Left kidney (tissue), 2 donors: Measurements from ENCODE around the gene TRPV6. TPM values are rescaled to one million over a fixed set of nuclear protein-coding genes. Genes with fewer than 3 reads are reported as not detected.

ENCODE experiments used
- DNase-seq: peaks from one replicate; pipeline ENCODE4 v3.0.0-alpha.2; 2013
- polyA plus RNA-seq: library from polyadenylated mRNA; unstranded; fragments of 120-200 nt; gene quantifications from one replicate; pipeline ENCODE4 v1.2.1, GENCODE V29; 2013; ENCODE audit not compliant: insufficient read length

Gene TRPV6
- polyA plus RNA-seq, 1 donor: 12.3 TPM

DNA sequence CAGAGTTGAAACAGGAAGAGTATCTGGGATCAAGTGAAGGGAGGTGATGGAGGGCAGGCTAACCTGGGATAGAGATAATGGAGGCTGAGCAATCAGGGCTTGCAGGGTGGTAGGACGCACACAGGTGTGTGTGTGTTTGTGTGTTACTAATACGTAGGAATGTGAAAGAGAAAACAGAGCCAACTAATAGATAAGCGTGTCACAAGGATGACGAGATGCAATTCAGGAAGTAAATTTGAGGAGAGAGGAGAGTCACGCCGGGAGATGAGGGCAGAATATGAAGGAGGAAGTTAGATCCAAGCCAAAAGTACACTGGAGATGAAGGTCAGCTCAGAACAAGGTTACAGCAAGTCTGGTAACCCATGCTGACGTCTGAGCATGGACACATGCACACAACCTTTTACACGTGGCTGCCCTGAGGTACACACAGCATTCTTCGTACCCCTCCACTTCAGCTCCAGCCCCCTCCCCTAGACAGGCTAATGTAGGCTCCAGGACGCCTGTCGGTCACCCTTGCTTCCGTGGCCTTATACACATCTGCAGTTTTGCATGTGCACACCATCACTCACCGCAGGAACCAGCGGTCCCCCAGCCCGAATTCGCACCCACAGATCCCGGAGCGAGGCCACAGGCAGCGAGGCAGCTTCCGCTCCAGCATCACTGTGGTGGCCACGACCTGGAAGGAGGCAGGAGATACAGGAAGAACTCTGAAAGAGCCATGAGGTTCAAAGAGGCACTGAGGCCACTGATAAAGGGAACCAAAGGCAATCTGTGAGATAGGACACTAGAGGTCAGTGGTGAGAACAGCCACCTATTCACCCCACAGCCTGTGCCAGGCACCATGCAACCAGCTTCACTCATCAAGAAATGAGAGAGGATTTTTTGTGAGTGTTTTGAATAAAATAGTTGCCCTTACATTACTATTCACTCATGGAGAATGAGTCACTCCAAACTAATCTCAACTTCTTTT, 23.7 kb upstream of the TRPV6 start:
- DNase-seq: no peak

DNA sequence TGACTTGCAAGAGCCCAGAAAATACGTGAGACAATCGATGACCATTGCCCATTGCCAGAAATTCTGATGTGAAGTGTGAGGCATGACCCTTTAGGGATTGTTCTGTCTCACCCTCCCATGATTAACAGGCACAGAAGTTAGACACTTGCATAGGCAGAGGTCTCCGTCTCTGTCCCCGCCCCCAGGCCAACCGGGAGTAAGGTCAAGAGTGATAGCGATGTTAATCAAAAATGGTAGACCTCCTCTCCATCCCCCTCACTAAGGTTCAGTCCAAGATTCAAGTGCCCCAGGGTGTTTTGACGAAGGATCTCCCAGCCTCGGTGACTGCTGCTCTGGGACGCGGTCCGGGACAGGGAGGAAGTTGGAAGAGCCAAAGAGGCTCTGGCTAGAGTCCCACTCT, 22.7 kb upstream of the TRPV6 start:
- no peak for DNase-seq

DNA sequence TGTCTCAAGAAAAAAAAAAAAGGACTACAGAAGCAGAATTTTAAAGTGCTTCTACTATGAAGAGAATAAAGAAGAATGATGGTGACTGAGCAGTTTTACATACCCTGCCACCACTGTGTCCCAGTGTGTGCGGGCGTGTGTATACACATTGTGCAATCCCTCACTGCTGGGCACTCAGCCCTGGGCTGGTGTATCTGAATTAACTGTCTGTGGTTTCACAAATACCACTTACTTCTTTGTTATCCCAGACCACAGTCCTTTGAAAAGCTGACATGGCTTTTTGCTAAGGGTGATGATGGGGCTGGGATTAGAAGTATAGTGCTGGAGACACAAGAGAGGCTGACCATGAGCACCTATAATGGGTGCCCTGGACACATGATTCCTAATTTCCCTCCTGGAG, 21.1 kb upstream of the TRPV6 start:
- DNase-seq: no peak

DNA sequence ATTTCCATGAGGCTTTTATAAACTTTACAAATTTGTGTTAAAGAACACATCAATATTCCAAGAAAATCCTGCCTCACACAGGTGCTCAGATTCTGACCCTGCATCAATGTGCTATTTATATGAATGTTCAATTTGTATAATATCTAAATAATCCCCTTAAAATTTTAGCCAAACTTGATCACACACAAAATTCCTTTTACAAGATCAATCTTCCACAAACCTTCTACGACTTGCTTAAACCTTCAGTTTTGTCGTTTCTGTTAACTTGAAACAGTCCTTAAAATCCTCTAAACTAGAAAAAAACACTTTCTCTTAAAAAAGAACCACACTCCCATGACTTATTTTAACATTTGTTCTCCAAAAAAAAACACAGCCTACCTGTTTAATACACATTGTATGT, 20.2 kb upstream of the TRPV6 start:
- DNase-seq: no peak

DNA sequence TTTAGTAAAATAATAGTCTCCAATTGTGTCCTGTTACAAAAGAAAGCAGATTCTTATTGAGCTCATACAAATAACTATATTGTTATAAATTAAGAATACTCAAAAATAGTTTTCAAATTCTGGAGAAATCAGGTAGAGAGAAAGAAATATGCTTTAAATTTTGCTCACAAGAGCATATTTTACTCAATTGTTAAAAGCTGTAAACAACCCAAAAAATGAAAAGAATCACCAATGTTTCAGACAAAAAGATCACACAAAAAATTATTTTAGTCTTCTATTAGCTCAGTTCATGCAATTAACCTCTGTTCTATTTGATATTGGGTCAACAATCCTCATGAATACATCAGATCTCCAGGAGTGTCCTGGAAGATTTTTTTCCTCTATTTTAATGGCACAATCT, 18.6 kb upstream of the TRPV6 start:
- no peak for DNase-seq

DNA sequence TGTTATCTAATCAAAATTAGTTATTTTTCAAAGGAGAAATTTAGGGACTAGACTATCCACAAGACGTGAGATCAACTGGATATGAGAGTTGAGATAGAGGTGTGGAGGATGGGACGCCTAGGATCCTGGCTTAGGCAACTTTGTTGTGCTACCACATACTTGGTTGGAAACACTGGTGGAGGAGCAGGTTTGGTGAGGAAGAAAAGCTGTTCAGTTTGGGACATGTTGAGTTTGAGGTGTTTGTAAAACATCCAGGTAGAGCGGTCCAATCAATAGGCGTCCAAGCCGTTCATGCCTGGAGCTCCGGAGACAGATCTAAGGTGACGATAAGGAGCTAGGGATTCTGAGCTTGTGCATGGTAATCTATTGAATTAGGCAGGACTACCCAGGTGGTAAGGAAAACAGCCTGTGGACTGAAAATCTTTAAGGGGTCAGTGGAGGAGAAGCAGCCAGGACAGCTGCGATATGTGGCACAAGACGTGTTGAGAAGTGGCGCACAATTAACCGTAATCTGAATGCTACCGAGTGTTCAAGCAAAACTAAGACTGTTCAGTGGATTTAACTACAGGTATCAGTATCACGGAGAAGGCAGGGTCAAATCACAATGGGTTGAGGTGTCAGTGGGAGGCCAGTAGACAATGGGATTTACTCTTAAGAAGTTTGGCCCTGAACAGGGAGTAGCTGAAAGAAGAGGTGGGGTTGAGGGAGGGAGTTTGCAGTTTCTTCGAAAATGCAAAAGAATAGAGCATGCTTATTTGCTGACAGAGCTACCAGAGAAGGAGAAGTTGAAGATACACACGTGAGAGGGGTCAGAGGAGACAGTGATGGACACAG, 16.1 kb upstream of the TRPV6 start:
- no peak for DNase-seq

DNA sequence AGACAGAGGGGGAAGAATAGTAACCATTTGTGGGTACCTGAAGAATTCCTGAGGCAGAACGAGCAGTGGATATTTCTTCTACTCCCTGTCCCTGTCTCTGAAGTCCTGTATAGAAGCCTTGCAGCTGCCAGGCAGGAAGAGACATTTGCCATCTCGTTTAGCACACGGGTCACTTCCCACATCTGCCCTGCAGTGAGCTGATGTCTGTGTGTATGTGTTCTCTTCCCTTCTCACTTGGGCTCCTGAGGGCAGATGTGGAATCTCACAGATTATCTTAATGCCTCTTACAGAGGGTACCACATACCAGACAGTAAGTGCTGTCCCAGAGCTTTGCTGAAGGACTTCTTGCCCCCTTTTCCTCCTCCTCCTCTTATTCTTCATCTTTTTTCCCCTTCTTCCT, 14.1 kb upstream of the TRPV6 start:
- no peak for DNase-seq

DNA sequence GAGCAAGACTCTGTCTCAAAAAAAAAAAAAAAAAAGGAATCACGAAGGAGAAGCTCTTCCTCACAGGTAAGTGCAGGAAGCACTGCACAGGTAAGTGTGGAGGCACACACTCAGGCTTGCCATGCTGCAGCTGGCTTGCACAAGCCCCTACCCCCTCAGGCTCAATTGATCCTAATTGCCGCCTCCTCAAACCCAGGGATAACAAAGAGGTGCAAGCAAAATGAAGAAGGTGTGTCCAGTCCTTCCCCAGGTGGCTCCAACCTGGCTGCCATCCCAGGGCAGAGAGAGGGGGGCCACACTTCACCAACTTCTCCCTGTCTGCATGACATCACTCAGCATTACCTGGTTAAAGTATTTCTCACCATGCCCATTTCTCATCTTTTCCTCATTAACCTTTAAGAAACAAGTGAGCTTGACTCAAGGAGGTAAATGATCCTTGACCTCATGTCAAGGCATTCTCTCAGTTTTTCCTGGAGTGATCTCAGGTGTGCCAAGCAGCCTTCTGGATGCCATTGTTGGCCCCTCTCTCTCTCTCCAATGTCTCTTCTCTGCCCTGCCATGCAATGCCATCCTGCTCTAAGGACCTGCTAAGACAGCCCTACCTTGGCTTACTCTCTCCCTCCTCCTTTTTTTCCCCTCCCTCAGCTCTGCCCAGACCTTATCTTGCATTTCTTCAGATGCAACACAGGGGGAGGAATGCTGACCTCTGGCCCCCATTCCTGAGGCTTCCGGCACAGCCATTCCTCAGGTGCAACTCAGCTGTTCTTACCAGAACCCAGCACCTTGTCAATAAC, 13.0 kb upstream of the TRPV6 start:
- no peak for DNase-seq

DNA sequence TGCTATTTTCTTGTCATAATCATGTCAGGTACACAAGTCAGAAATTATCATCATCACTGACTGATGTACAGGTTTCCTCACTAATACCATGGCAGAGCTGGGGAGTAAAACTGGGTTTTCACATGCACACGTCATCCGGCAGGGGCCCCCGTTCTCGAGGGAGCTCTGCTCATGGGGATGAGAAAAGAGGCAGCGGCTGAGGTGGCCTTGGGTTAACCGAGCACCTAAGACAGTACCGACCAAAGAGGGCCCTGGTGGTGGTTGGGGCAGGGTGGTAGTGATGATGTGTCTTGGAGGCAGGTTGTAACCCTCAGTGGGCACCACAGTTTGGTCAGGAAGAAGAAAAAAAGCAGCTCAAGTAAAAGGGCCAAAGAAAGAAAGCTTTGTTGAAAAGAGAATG, 12.1 kb upstream of the TRPV6 start:
- DNase-seq: no peak

DNA sequence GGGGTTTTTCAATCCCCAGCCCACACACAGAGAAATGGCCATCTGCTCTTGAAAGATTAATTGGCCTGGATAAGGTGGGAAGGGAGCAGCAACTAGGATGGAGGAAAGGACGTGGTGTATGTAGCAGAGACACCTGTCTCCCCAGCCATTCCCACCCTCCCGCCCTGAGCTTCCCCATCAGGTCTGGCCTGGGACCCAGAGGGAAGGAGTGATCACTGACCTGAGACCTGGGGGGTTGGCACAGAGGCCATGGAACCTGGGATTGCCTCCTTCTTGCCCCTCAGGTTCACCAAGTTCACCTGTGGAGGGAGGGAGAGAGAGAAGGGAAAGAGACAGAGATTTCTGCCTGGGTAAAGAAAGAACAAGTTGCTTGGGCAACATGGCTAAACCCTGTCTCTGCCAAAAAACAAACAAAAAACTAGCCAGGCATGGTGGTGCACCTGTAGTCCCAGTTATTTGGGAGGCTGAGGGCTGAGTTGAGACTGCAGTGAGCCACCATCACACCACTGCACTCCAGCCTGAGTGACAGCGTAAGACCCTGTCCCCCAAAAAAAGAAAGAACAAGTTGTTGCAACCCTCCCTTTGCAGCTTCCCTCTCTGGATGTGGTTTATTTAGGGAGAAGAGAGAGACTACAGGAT, 11.3 kb upstream of the TRPV6 start:
- DNase-seq: no peak

DNA sequence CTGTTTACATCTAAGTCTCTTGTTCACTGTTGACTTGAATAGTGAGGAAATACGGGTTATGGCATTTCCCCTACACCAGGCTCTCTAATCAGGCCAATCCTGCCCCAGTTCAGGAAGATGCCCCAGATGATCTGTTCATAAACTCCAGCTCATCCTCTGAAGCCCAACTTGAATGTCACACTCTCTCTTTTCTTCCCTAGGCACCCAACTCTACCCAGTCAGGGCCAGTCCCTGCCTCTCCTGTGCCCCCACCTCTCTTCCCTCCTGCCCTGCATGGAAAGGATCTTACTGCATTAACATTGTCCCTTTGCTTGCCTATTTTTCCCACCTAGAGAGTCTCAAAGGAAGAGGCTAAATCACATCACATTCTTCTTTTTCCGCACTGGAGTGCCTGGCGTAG, 10.6 kb upstream of the TRPV6 start:
- DNase-seq: no peak

DNA sequence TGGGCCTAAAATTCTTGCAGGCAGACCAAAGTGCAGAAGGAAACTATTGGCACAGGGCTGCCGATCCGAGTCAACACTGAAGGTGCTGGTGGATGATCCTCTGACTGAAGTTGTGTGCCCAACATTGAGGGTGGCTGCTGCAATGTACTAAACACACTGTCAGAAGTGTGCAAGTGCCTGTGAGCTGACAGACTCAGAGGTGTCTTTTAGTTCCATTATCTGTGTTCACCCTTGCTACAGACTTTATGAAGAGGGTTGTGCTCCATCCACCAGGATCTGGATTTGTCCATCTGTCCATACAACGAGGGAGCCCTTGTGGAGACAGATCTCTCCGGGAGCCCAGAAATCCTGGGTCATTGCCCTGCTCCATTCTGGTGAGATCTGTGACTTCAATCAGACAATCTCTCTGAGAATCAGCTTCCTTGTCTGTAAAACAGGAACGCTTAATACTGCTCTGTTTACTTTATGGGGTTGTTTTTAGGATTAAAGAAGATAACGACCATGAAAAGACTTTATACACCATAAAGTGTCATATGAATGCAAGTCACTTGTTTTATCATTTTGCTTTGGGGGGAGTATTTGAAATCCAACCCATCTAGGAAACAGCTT, 9.5 kb upstream of the TRPV6 start:
- DNase-seq: no peak

DNA sequence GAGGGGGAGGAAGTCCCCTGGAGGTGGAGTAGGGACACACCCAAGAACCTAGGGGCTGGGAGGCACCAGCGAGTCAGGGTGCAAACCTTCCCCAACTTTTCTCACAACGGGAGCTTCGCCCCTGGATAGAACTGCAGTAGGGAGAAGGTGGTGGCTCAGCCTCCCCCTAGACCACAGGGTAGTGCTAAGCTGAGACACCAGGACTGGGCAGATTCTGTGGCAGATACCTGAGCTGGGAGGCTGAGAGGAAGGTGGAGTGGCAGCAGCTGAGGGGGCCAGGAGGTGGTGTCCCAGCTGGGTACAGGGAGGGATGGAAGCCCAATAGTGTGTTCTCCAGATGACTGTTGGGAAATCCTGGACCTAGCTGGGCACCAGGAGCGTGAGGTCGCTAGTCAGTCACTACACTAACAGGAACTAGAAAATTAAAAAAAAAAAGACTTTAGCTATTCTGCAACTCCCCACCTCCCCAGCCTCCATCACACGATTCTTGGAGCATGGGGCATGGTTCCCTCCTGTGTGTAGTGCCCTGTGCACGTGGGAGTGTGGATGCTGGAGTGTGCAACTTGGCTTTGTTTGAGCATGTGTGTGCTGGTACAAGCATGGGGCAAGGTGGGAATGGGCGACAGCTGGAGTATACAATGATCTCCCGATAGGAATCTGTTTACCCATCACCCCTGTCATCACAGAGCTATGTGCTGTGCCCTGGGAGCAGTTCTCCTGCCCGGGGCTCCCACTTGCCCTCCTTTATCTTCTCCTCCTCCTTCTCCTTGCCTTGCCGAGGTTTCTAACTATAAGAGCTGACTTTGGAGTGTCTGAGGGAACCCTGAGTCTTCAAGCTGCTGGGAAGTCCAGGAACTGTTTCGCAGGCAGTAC, 8.8 kb upstream of the TRPV6 start:
- no peak for DNase-seq

DNA sequence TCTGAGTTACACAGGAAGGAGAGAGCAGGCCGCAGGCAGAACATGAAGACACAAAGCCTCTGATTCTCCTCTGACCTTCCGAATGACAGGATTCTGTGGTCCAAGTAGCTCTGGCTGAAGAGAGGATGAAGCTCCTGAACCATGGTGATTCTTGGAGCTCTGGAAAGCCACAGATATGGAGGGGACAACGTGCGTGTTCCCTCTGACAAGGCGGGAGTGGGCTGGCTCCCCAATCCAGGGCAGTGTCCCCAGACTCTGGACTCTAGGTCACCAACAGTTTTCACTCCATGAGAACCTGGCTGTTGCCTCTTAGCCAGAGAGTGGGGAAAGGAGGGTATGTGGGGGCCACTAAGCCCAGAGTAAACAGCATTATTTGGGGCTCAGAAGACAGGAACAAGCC, 7.4 kb upstream of the TRPV6 start:
- DNase-seq: no peak

DNA sequence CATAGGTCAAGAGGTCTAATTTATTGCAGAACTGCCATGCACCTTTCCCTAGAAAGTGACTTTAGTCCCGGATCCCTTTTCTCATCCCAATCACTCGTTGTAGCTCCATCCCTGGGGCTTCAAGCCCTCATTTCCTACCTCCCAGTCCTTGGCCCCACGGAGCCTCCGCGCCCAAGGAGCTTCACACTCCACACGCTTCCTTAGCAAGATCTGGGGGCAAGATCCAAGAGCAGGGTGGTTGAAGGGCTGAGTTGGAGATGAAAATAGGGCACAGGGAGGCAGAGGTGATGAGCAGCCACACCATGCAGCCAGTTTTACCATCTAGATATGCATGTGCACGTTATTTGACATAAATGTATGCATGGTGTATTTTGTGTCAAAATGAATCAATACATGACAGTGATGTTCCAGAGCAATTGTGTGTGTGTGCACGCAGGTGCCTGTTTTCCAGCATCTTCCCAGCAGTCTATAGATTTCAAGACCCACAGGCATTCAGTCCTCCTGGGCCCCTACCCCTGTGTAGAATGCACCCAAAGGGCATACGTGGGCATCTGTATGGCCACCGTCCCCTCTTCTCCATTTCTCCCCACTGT, 6.0 kb upstream of the TRPV6 start:
- no peak for DNase-seq

DNA sequence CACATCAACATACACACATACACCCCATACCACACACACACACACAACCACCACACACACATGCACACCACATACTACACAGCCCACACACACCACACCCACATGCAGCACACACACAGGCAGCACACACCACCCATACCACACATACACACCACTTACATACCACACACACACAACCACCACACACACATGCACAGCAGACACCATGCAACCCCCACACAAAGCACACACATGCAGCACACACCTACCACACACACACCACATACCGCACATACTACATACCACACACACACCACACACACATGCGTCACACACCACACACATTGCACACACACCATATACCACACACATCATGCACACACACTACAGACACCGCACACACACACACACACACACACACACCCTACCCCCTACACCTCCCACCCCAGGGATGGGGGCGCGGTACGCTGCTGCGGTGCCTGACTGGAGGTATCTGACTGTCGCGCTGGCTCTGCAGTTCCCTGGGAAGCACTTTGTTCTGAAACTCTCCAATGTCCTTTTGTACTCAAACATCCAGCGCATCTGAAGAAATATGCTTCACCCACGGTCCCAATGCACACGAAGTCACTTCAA, 5.4 kb upstream of the TRPV6 start:
- DNase-seq: no peak

DNA sequence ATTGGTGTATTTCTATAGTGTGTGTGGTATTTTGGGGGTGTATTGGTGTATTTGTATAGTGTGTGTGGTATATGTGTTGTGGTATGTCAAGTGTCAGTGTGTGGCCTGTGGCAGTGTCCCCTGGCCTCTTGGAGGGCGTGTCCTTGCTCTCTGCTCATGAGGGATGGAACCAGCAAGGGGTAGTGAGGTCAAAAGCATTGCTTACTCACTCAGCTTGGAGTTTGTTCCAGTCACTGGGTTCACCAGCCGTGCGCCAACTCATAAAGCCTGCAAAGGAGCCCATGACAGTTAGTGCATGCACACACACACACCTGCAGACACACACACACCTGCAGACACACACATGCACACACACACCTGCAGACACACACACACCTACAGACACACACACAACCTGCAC, 4.3 kb upstream of the TRPV6 start:
- no peak for DNase-seq

DNA sequence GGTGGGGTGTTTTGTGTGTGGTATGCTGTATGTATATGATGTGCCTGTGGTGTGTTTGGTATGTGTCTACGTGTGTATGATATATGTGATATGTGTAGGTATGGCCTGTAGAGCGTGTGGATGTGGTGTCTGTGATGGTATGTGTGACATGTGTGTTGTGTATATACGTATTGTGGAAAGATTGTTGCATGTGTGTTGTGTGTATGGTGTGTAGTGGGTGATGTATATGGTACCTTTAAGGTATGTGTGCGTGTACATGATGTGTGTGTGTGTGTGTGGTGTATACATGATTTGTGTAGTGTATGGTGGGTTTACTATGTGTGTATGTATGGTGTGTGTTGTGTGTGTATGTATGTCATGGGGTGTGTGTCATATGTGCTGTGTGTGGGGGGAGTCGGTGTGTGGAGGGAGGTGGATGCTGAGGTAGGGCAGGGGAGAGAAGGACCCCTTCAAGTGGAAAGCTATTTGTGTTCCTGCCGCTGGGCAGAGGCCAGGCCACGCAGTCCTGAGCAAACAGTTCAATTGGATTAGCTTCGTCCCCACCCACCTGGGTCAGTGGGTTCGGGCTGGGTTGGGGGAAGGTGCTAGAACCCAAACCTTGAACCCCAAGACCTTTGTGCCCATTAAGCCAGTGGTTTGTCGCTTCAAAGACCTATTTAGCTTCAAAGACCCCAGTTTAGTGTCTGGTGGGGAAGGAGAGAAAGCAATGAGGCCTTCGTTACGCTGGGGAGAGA, 1.9 kb upstream of the TRPV6 start:
- no peak for DNase-seq

DNA sequence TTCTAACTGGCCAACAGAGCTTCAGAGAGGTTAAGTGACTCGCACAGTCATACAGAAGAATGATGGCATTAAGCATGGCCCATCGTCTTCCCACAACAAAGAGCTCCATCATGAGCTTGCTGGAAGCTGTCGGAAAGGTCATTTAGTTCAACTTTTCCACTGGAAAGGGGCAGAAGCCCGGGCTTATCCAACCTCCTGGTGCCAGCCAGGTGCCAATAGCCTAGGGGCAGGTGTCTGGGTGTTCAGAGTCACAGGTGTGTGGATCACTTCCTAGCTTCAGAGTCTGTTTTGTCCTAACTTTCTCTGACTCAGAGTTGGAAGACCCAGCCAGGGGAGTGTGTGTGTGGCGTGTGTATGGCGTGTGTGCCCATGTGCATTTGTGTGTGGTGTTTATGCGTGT, 1.3 kb upstream of the TRPV6 start:
- no peak for DNase-seq
